Stimulated activated CD8-positive, alpha-beta memory T cell treated with anti-CD3 and anti-CD28 coated beads, Interleukin-7, amount 100 ng/mL, for 1 hour (primary cell): ENCODE measurements around the gene SMAGP.
"Not testable (repeated sequence)": the region's sequence is repeated elsewhere in the genome, so short reads cannot be mapped to it uniquely, and the experiment has no call there.

Experiments
- DNase-seq, 2 donors: peaks; one replicate each; pipeline ENCODE4 v3.0.0-alpha.2; 2020; ENCODE audit warnings: low read depth in 2 of 2

SMAGP gene

GRCh38 chr12:51264297-51264696 is 5.9 kb downstream of the SMAGP start:
- no peak for DNase-seq

GRCh38 chr12:51263341-51263740 is 6.9 kb downstream of the SMAGP start:
- no peak for DNase-seq

GRCh38 chr12:51262758-51263177 is 7.4 kb downstream of the SMAGP start:
- DNase-seq: no peak

GRCh38 chr12:51259600-51259999 is 10.6 kb downstream of the SMAGP start:
- not testable (repeated sequence) for DNase-seq

- no peak for DNase-seq
These were observed 15.7 kb downstream of the SMAGP start for GRCh38 chr12:51254536-51254935.

- no peak for DNase-seq
These were observed 16.9 kb downstream of the SMAGP start for GRCh38 chr12:51253276-51253675.

- DNase-seq: no peak
These were observed 22.6 kb downstream of the SMAGP start for GRCh38 chr12:51247523-51248206.

- DNase-seq: no peak
These were observed 23.9 kb downstream of the SMAGP start for GRCh38 chr12:51246254-51246853.

GRCh38 chr12:51245476-51246253 is 24.6 kb downstream of the SMAGP start:
- no peak for DNase-seq

- DNase-seq: no peak
These were observed 25.9 kb downstream of the SMAGP start for GRCh38 chr12:51244269-51244668.

- no peak for DNase-seq
These were observed 27.3 kb downstream of the SMAGP start for GRCh38 chr12:51242876-51243275.

- no peak for DNase-seq
These were observed 28.1 kb downstream of the SMAGP start for GRCh38 chr12:51242120-51242519.

GRCh38 chr12:51240971-51241370 is 29.2 kb downstream of the SMAGP start:
- no peak for DNase-seq

GRCh38 chr12:51238510-51239334 is 31.5 kb downstream of the SMAGP start, which contains the start of gene DAZAP2:
TSS of gene DAZAP2 (plus strand) at chr12:51238826. CDS start at chr12:51238908, 82 bp downstream.
- DNase-seq: peak; percentile 89 to 93

GRCh38 chr12:51238037-51238509 is 32.1 kb downstream of the SMAGP start:
- no peak for DNase-seq

- DNase-seq: no peak
These were observed 35.7 kb downstream of the SMAGP start for GRCh38 chr12:51234530-51234929.

- no peak for DNase-seq
These were observed 37.6 kb downstream of the SMAGP start for GRCh38 chr12:51232642-51233041.

- DNase-seq: no peak
These were observed 41.0 kb downstream of the SMAGP start for GRCh38 chr12:51229116-51229809.

GRCh38 chr12:51227962-51228361 is 42.3 kb downstream of the SMAGP start:
- DNase-seq: no peak

GRCh38 chr12:51227112-51227511 is 43.1 kb downstream of the SMAGP start:
- not testable (repeated sequence) for DNase-seq

GRCh38 chr12:51225771-51226170 is 44.4 kb downstream of the SMAGP start:
- DNase-seq: no peak
